DMS79 treated with DMSO at 0.1 percent for 48 hours (cell line): ENCODE measurements around the gene C14orf132.
A peak's percentile ranks its signal among the peaks of the same experiment; 100 is the strongest.
"Not testable (repeated sequence)": the region's sequence is repeated elsewhere in the genome, so short reads cannot be mapped to it uniquely, and the experiment has no call there.

Source experiments
- DNase-seq: peaks from one replicate; lab custom pipeline; 2025; lab: John Stamatoyannopoulos, UW

Gene C14orf132

GRCh38 chr14:96059519-96060135 lies 20.5 kb downstream of the C14orf132 start:
- no peak for DNase-seq

DNA sequence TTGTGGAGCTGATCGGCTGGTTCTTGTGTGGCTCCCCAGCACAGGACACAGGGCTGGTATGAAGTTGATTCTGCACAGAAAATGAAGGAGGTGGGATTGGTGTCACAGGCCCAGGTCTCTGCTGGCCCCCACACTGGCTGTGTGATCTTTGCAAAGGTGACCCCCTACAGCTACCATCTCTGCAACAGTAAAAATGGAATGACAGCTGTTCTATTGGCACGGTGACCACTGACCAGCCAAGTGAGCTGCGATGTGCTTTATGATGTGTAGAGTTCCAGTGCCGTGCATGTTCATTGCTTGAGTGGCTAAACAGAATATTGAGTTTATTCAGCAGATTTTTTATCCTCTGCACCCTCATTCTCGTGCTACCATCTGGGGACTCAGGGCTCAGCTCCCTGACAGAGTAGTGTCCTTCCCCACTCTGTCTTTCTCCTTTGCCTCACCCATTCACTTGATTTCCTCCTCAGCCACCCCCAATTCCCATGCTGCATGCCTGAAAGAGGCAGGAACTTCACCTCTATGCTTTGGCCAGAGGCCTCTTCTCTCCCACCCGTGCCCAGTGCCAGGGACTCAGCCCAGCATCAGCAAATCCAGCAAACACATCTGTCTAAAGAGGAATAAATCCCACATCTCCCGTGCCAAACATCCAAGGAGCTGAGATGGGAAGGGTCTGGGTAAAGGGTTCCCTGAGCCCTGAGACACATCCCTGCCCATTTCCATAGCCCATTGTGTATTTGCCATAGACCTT lies 21.2 kb downstream of the C14orf132 start:
- no peak for DNase-seq

DNA sequence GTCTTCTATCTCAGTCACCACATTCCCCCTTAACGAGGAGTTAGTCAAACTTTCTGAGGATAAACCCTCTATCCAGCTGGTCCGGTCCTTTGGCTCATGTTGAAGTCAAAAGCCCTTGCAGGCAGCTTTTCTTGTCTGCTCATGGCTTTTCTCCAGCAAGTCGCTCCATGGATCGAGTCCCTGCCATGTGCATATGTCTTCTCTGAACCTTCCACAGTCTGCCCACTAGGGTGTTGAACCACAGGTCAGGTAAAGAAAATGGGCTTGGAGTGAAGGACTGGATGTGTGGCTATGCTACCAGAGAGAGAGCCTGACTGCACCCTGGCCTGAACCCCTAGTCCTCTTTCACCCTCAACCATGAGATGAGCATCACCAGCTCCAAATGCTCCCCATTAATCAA lies 22.8 kb downstream of the C14orf132 start:
- DNase-seq = no peak

DNA sequence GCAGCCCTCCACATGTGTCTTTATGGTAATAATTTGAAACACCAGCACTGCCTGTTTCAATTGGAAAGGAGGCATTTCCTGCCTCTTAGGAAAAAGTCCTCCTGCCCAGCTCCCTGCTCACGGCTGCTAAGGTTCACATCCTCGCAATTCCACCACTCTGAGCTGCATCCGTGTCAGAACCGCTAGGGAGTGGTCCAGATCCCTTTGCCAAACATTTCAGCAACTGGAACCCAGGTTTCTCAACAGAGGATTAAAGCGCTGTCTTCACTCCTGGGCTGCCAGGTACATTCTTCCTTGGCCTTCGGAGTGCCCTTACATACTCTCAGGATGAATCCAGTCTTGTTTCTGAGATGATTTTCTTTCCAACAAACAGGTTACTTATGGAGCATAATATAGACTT lies 23.3 kb downstream of the C14orf132 start:
- DNase-seq = no peak

DNA sequence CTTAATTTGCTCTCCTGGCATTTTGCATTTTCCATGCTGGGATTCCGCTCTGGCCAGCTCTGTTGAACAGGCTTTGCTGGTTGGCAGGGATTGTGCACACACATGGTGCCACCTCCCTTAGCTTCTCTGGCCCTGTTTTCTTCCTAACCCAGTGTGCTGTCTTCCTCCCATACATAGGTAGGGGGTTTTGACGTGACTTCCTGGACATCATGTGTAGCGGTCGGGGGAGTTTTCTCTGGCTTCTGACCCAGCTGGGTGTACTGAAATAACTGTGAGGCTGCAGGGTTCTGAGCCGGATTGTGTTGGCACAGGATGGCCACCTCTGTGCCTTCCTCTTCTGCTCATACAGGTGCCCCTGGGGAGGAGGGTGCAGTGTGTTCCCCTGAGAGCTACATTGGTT lies 25.7 kb downstream of the C14orf132 start:
- DNase-seq = no peak

GRCh38 chr14:96065661-96066459 lies 26.7 kb downstream of the C14orf132 start:
- DNase-seq = no peak

- no peak for DNase-seq
Measured at GRCh38 chr14:96066976-96067375, 27.8 kb downstream of the C14orf132 start.

- peak; percentile 16 for DNase-seq
Measured at GRCh38 chr14:96067985-96068930, 29.1 kb downstream of the C14orf132 start.

DNA sequence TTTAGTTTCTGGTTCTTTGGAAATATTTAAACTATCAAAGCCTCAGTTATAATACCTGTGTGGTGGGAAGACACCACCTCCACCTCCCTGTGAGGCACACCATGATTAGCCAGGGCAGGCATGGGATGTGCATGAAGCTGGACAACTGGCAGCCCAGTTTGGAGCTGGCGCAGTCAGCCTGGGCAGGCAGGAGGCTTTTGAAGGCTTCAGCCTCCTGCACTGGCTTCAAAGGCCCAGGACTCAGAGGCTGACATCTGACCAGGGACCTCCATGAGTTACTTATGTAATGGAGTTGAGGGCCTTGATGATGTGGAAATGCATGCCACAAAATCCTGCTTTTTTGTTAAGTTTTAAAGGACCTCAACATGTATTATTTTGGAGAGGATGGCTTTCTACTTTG lies 30.3 kb downstream of the C14orf132 start:
- no peak for DNase-seq

- DNase-seq = no peak
Measured at GRCh38 chr14:96071561-96071960, 32.4 kb downstream of the C14orf132 start.

DNA sequence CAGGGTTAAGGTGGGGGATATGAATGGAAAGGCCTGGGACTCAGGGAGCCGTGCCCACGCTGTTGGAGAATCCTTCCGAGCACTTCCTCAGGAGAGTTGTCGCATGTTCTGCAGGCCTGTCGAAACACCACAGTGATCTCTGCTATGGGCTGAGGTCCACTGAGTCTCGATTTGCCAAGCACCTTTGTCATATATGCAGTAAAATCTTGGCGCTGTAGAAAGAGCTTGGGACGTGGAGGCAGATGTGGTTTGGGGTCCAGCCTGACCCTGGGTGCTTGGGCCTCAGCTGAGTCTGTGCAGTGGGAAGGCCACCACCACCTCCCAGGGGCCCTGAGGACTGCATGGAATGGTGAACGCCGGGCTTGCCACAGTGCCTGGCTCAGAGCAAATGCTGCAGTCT lies 32.9 kb downstream of the C14orf132 start:
- no peak for DNase-seq

DNA sequence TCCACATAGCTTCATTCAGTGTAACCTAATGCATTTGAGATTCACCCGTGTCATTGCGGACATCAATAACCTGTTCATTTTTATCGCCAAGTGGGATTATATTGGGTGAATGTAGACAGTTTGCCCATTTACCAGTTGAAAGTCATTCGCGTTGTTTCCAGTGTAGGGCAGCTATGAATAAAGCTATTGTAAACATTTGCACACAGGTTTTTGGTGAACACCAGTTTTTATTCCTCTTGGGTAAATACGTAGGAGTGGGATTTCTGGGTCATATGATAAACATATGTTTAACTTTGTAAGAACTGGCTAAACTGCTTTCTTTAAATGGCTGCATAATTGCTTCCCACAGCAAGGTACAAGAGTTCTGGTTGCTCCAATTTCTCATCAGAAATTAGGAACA lies 33.6 kb downstream of the C14orf132 start:
- no peak for DNase-seq

- DNase-seq = not testable (repeated sequence)
Measured at GRCh38 chr14:96073260-96074039, 34.3 kb downstream of the C14orf132 start.

DNA sequence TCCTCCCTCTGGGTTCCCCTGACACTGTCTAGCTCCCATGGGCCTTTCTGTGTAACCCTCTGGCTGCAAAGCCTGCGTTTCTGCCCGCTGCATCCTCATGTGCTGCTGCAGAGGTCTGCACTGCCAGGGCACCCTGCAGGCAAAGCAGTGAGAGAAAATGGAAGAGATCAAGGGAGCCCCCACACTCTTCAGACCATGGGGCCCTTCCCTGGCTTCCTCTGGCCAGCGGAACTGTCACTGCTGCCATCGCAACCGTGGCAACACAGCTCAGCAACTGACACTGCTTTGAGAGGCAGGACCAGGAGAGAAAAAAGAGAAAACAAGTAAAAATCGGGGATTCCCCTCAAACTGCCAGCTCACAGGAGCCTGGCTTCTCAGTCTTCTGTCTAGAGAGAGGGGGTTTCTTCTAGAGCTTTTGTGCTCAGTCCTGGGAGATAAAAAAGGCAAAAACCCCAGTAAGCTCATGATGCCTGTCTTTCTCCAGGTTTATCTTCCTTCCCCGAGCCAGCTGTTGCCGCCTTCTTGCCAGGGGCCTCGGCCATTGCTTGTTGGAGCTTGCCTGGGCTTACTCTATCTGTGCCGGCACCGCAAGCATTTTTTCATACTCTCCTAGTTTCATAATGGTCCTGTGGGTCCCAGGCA lies 38.9 kb downstream of the C14orf132 start:
- DNase-seq = peak; percentile 84

DNA sequence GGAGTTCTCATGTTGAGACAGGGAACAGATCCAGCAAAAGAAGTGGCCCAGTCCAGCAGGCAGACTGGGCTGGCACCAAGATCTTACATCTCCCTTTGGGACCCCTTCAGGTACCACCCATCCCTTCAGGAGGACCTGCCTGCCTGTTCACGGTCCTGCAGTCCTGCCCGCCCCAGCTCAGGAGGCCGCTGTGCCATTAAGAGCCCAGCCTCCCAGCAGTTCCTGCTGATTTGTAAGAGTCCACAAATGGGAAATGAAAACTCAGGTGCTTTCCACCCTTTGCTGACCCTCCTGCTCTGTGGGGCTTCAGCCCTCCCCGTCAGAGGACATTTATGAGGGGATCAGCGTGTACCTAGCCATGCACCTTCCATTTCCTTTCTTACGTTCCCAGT lies 39.5 kb downstream of the C14orf132 start:
- DNase-seq = no peak

- DNase-seq = no peak
Measured at GRCh38 chr14:96079066-96079465, 39.9 kb downstream of the C14orf132 start.

GRCh38 chr14:96080571-96080970 lies 41.4 kb downstream of the C14orf132 start:
- no peak for DNase-seq

DNA sequence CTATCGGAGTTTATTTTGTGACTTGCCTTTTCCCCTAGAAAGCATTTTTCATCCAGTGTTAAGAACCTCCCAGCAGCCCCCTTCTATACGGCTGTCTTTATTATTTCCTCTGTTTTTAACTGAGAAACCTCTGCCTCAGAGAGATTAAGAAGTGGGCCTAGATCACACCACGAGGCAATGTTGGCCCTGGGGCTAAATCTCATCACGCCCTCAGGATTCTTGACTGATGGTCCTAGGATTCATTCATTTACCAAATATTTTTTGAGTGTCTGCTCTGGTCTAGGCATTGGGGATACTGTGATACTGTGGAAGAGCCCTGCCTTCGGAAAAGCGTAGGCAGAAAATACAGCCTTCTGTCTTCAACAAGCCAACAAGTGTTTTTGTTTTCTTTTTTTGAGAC lies 42.1 kb downstream of the C14orf132 start:
- DNase-seq = no peak

GRCh38 chr14:96081767-96082400 lies 42.7 kb downstream of the C14orf132 start:
- DNase-seq = no peak
